Esophagus muscularis mucosa (tissue), 4 donors: Measurements from ENCODE around the gene GFRA3.

Source experiments
- EP300 ChIP-seq: sonication (generic); formaldehyde crosslinking; IDR thresholded peaks from one replicate; pipeline ENCODE4 v1.6.1; 2017; ENCODE audit warnings: antibody characterized with exemption
- POLR2A ChIP-seq: fragments of 450-650 bp; IDR thresholded peaks from one replicate; pipeline ENCODE4 v1.6.1; 2017; ENCODE audit warnings: antibody characterized with exemption, moderate library complexity, mild to moderate bottlenecking, low read depth
- TF ChIP-seq, protein P1 (sequence below), 3 experiments: fragments of 200-600 bp in 2 of 3; fragments of 450-650 bp in 1 of 3; sonication (generic) in 2 of 3; IDR thresholded peaks; one replicate each; pipeline ENCODE4 v1.5.1; 2017 to 2019; ENCODE audit warnings: antibody characterized with exemption in 3 of 3, mild to moderate bottlenecking in 2 of 3, moderate library complexity in 1 of 3

- TF ChIP-seq POLR2A (no peak), EP300 (no peak)
- TF ChIP-seq, protein P1, sequence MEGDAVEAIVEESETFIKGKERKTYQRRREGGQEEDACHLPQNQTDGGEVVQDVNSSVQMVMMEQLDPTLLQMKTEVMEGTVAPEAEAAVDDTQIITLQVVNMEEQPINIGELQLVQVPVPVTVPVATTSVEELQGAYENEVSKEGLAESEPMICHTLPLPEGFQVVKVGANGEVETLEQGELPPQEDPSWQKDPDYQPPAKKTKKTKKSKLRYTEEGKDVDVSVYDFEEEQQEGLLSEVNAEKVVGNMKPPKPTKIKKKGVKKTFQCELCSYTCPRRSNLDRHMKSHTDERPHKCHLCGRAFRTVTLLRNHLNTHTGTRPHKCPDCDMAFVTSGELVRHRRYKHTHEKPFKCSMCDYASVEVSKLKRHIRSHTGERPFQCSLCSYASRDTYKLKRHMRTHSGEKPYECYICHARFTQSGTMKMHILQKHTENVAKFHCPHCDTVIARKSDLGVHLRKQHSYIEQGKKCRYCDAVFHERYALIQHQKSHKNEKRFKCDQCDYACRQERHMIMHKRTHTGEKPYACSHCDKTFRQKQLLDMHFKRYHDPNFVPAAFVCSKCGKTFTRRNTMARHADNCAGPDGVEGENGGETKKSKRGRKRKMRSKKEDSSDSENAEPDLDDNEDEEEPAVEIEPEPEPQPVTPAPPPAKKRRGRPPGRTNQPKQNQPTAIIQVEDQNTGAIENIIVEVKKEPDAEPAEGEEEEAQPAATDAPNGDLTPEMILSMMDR (IDR thresholded peaks at IDR 0.05): no peak
These were observed 1.5 kb upstream of the GFRA3 start for GRCh38 chr5:138275895-138276294.
